Measurements from ENCODE around the gene KRTAP23-1.

Gene KRTAP23-1

DNA sequence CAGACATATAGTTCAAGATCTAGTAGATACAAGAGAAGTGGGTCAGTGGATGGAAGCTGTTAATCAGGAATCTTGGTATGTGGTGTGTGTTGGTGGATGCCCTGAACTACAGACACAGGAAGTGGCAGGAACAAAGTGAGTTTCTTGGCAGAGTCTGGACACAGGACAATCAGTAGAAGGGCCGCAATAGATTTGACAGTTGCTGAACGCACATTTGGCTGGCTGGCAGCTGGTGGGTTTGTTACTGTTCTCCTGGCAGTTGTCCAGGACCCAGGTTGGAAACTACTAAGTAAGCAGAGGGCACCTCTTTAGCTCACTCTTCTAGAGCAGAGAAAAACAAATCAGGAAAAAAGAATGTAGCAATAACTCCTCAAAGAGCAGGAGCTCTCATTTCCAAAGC, 41.5 kb downstream of the KRTAP23-1 start:
- DNase-seq, result no peak

DNA sequence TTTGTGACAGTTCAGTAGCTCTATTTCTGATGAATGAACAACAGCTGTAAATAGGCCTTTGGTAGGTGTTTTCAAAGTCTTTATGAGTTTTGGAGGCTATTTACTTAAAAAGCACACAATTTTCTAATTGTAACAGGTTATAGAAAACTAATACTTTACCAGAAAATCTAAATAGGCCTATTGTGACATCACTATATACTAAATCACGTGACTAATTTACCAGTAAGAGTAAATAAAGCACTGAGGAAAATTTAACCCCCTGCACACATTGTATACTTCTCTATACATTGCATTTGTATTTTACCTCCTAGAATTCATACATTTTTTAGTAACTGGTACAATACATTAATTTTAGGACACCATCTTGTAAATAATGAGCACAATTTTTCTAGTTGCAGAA, 43.3 kb downstream of the KRTAP23-1 start:
- no peak for DNase-seq
